K562 (cell line): ENCODE results near the gene MYH9. TPM values are rescaled to one million over a fixed set of nuclear protein-coding genes. Genes with fewer than 3 reads are reported as not detected.

Experiments
- ATAC-seq: fragments of 200-7000 bp; cut with Tn5 transposase; 3 replicates; pipeline ENCODE4 v1.9.1; 2020; ENCODE audit warnings: moderate library complexity
- BruUV-seq: library from RNA; stranded (reverse); fragments of 400-500 nt; replicated peaks from 2 replicates; lab custom pipeline; 2021; lab: Mats Ljungman, UMichigan
- CTCF ChIA-PET: fragments of 300-600 bp; formaldehyde crosslinking; extraction: SDS; loops from one replicate; lab custom pipeline; 2021; ENCODE audit warnings: low intra/inter-chr PET ratio; lab: Yijun Ruan, JAX
- POLR2A ChIA-PET: fragments of 300-600, 350-650 bp; sonication (Branson Sonifier 250); formaldehyde crosslinking; extraction: SDS; loops from one replicate; lab custom pipeline; 2021; ENCODE audit warnings: antibody characterized with exemption, inconsistent platforms; lab: Yijun Ruan, JAX
- DNase-seq, 4 experiments: peaks; one replicate each; pipeline versions ENCODE4 v3.0.0 to v3.0.0-alpha.2; 2011 to 2018; ENCODE audit warnings: low spot score in 3 of 4, mixed read lengths in 3 of 4; ENCODE audit errors: extremely low read depth in 1 of 4
- FAIRE-seq: peaks from 2 replicates; lab custom pipeline; 2011; peaks lifted over from hg19 to GRCh38; lab: Jason Lieb, UNC
- H2AFZ ChIP-seq: 2 replicates; pipeline ENCODE4 v1.6.0; 2011; ENCODE audit warnings: low read depth, low read length, control low read depth, inconsistent platforms
- H3K27ac ChIP-seq: fragments of 200-600 bp; 3 replicates; pipeline ENCODE4 v1.8.0; 2011; ENCODE audit warnings: low read depth, mild to moderate bottlenecking, control low read depth, inconsistent platforms, low read length, moderate library complexity, mixed read lengths; ENCODE audit errors: extremely low read depth
- H3K27me3 ChIP-seq, 2 experiments: fragments of 300-600 bp in 1 of 2; 2 replicates in 1 of 2; 3 replicates in 1 of 2; pipeline versions ENCODE4 v1.6.0 to v1.8.0; 2011; ENCODE audit warnings: inconsistent platforms in 2 of 2, low read length in 2 of 2, mild to moderate bottlenecking in 1 of 2, mixed read lengths in 1 of 2, moderate library complexity in 1 of 2; ENCODE audit not compliant: control insufficient read depth in 2 of 2, insufficient read depth in 2 of 2
- H3K36me3 ChIP-seq: fragments of 300-600 bp; 3 replicates; pipeline ENCODE4 v1.8.0; 2011; ENCODE audit warnings: mild to moderate bottlenecking, low read length, inconsistent platforms; ENCODE audit not compliant: control insufficient read depth, insufficient read depth
- H3K4me1 ChIP-seq, 2 experiments: fragments of 200-600 bp in 1 of 2; replicated peaks in 1 of 2; 2 replicates in 1 of 2; 3 replicates in 1 of 2; pipeline versions ENCODE4 v1.5.1 to v1.8.0; 2011; ENCODE audit warnings: inconsistent platforms in 2 of 2, low read length in 2 of 2, mild to moderate bottlenecking in 1 of 2, mixed read lengths in 1 of 2, moderate library complexity in 1 of 2; ENCODE audit not compliant: control insufficient read depth in 2 of 2, insufficient read depth in 2 of 2
- H3K4me2 ChIP-seq: 2 replicates; pipeline ENCODE4 v1.6.1; 2011; ENCODE audit warnings: low read length, control low read depth, inconsistent platforms, mixed read lengths; ENCODE audit not compliant: insufficient read depth
- H3K4me3 ChIP-seq: fragments of 200-600 bp; sonication (generic), shearing (Covaris generic); 2 replicates; pipeline ENCODE4 v1.5.1; 2016; ENCODE audit warnings: control low read depth, inconsistent platforms
- H3K79me2 ChIP-seq: fragments of 200-600 bp; 3 replicates; pipeline ENCODE4 v1.8.0; 2011; ENCODE audit warnings: low read length, inconsistent platforms; ENCODE audit not compliant: control insufficient read depth, insufficient read depth
- H3K9ac ChIP-seq, 2 experiments: 2 replicates each; pipeline versions ENCODE4 v1.6.0 to v1.6.1; 2011; ENCODE audit warnings: low read depth in 2 of 2, low read length in 2 of 2, control low read depth in 1 of 2, inconsistent platforms in 1 of 2, mild to moderate bottlenecking in 1 of 2, mixed read lengths in 1 of 2; ENCODE audit not compliant: insufficient read depth in 1 of 2
- H3K9me1 ChIP-seq: one replicate; pipeline ENCODE4 v1.6.0; 2011; ENCODE audit warnings: inconsistent platforms, mild to moderate bottlenecking, low read length, moderate library complexity; ENCODE audit not compliant: control insufficient read depth, insufficient read depth
- H3K9me3 ChIP-seq: replicated peaks from 2 replicates; pipeline ENCODE4 v1.5.1; 2011; ENCODE audit warnings: low read depth, low read length, inconsistent platforms; ENCODE audit not compliant: control insufficient read depth, insufficient read depth
- H4K20me1 ChIP-seq: replicated peaks from 2 replicates; pipeline ENCODE4 v1.6.1; 2011; ENCODE audit warnings: low read length, inconsistent platforms, mixed read lengths; ENCODE audit not compliant: control insufficient read depth, insufficient read depth
- CREB1 ChIP-seq, 2 experiments: sonication (generic) in 1 of 2; formaldehyde crosslinking in 1 of 2; IDR thresholded peaks; 2 replicates each; pipeline versions ENCODE4 v1.6.1 to v1.8.0; 2012 to 2022; ENCODE audit warnings: inconsistent platforms in 1 of 2, mild to moderate bottlenecking in 1 of 2, missing genetic modification reagents in 1 of 2, moderate library complexity in 1 of 2
- ESRRB ChIP-seq: fragments of 250-450 bp; sonication (Bioruptor Pico); IDR thresholded peaks from 2 replicates; pipeline ENCODE4 v1.5.0; 2020; ENCODE audit warnings: mild to moderate bottlenecking, moderate library complexity, borderline replicate concordance
- HLTF ChIP-seq: fragments of 450-650 bp; IDR thresholded peaks from 2 replicates; pipeline ENCODE4 v1.6.1; 2016
- HMGN3 ChIP-seq: IDR thresholded peaks from 2 replicates; pipeline ENCODE4 v1.6.1; 2011; ENCODE audit warnings: borderline replicate concordance, low read depth, mild to moderate bottlenecking, mixed read lengths, low read length; ENCODE audit not compliant: insufficient read length; ENCODE audit errors: extremely low read depth
- L3MBTL2 ChIP-seq: fragments of 450-650 bp; IDR thresholded peaks from 2 replicates; pipeline ENCODE4 v1.6.1; 2016; ENCODE audit warnings: mild to moderate bottlenecking, moderate library complexity
- MYC ChIP-seq, 2 experiments: fragments of 250-450 bp in 1 of 2; sonication (Bioruptor Pico) in 1 of 2; IDR thresholded peaks; 2 replicates each; pipeline versions ENCODE4 v1.5.1 to v1.6.1; 2012 to 2021; ENCODE audit warnings: low read depth in 2 of 2, borderline replicate concordance in 1 of 2, improper control_type of control experiment in 1 of 2, low read length in 1 of 2, mild to moderate bottlenecking in 1 of 2, moderate library complexity in 1 of 2
- NKRF ChIP-seq: fragments of 450-650 bp; IDR thresholded peaks from 2 replicates; pipeline ENCODE4 v1.6.1; 2016; ENCODE audit warnings: borderline replicate concordance
- SMAD4 ChIP-seq: fragments of 250-450 bp; sonication (Bioruptor Pico); conservative IDR thresholded peaks from 2 replicates; pipeline ENCODE4 v1.8.0; 2021; ENCODE audit warnings: inconsistent platforms, mild to moderate bottlenecking, moderate library complexity
- SMARCC2 ChIP-seq: fragments of 450-650 bp; IDR thresholded peaks from 2 replicates; pipeline ENCODE4 v1.6.1; 2017; ENCODE audit warnings: antibody characterized with exemption, moderate library complexity, mild to moderate bottlenecking, low read depth
- U2AF2 ChIP-seq: fragments of 200-400 bp; formaldehyde crosslinking; optimal IDR thresholded peaks from 2 replicates; pipeline ENCODE3; 2017; ENCODE audit warnings: low read depth, mild to moderate bottlenecking, low read length
- ZBTB5 ChIP-seq: fragments of 450-650 bp; IDR thresholded peaks from 2 replicates; pipeline ENCODE4 v1.6.1; 2017; ENCODE audit warnings: antibody characterized with exemption
- ZNF174 ChIP-seq: fragments of 250-450 bp; sonication (Bioruptor Pico); IDR thresholded peaks from 2 replicates; pipeline ENCODE4 v1.4.0; 2020; ENCODE audit warnings: mild to moderate bottlenecking
- ZNF384 ChIP-seq: IDR thresholded peaks from 2 replicates; pipeline ENCODE4 v1.6.1; 2012; ENCODE audit warnings: low read depth, low read length, improper control_type of control experiment
- ZNF512 ChIP-seq: IDR thresholded peaks from 2 replicates; pipeline ENCODE4 v1.6.1; 2016; ENCODE audit warnings: missing genetic modification characterization, missing compliant biosample characterization
- ZNF696 ChIP-seq: fragments of 250-450 bp; sonication (Bioruptor Pico); conservative IDR thresholded peaks from 2 replicates; pipeline ENCODE4 v1.4.0; 2020; ENCODE audit warnings: mild to moderate bottlenecking, moderate library complexity
- ZNF79 ChIP-seq: fragments of 250-450 bp; sonication (Bioruptor Pico); IDR thresholded peaks from 2 replicates; pipeline ENCODE4 v1.4.0; 2020; ENCODE audit warnings: low read depth, mild to moderate bottlenecking, moderate library complexity
- WGBS: fragments of 100-300 bp; shearing (Covaris generic); methylation state at CpG from one replicate; pipeline ENCODE4 v1.1.6; 2016; ENCODE audit warnings: low coverage, mixed read lengths; ENCODE audit not compliant: insufficient coverage; ENCODE audit errors: missing lambda C conversion rate; 5-methylcytosine and 5-hydroxymethylcytosine counted together
- in situ Hi-C: fragments of 300-500 bp; cut with MboI; formaldehyde crosslinking; loops from 4 replicates; pipeline ENCODE4 v1.15.0; 2018; ENCODE audit warnings: inconsistent platforms, mixed read lengths
- intact Hi-C: fragments of 100-400 bp; cut with micrococcal nuclease; formaldehyde crosslinking; loops from 2 replicates; pipeline ENCODE4 v1.14.2; 2022
- polyA plus RNA-seq, 8 experiments: library from polyadenylated mRNA; depleted of rRNA in 4 of 8; stranded (reverse) in 5 of 8; unstranded in 3 of 8; fragments of >200 nt; fragmentation: Nextera tagmentation in 2 of 8; fragmentation: Illumina TruSeq in 1 of 8; extraction: Ambion mirVana in 2 of 8; extraction: Trizol in 1 of 8; gene quantifications; 2 replicates each; pipeline versions ENCODE4 v1.2.1 to v1.2.3, GENCODE V29; 2011 to 2014; ENCODE audit warnings: inconsistent platforms in 1 of 8, missing spikeins in 1 of 8
- total RNA-seq, 7 experiments: library from RNA; depleted of rRNA in 6 of 7; stranded (reverse); fragments of >200 nt in 6 of 7; fragmentation: Illumina TruSeq in 2 of 7; extraction: Trizol in 2 of 7; gene quantifications; 2 replicates each; pipeline versions ENCODE4 v1.2.1 to v1.2.3, GENCODE V29; 2011 to 2021; ENCODE audit warnings: low replicate concordance in 1 of 7

Gene MYH9
- total and polyA plus RNA-seq, 9 of the 15 experiments (the other 6 are each of a cell fraction or from before 2014, with no cell fraction given) = 0.71 to 111 (median 24.6) TPM

- TF ChIP-seq ZNF696 (no peak), HMGN3 (no peak), ZNF512 (tag) (no peak)
Observed at GRCh38 chr22:36404446-36404845, 16.7 kb upstream of the MYH9 start (continued).

- Histone ChIP-seq H3K27me3 (no peaks in the 10 kb centered on the region), H3K4me1 (peaks cover 11 to 19% of the 10 kb centered on the region in 2 experiments), H3K9me1 (no peaks in the 10 kb centered on the region), H3K9me3 (no peaks in the 10 kb centered on the region), H2AFZ (no peak overlapping the region), H3K36me3 (no peaks in the 10 kb centered on the region), H3K4me2 (peak overlapping the region; percentile 3; the same call in 1 of the 2 replicates), H3K4me3 (no peak overlapping the region), H3K9ac (peak overlapping the region in 1 of 2 experiments; percentile 58; a peak in 1 of 4 replicates), H3K27ac (no peak overlapping the region), H4K20me1 (no peaks in the 10 kb centered on the region), H3K79me2 (no peaks in the 10 kb centered on the region)
- FAIRE-seq (no peak), DNase-seq (peak in 1 of 4 experiments; percentile 46), ATAC-seq (no peak; the same call in 2 of the 3 replicates)
- BruUV-seq = no TSS peak
- intact Hi-C loops (no loop called here), in situ Hi-C loops (no loop called here)
- ChIA-PET POLR2A (interaction anchor here (0.7 kb wide), 1 partner anchor 472 kb away, joined by 3 read pairs; no protein-coding TSS in a partner anchor), CTCF (no interaction called here)
- WGBS = 31% methylated on average over 3 of the region's 3 CpGs
- TF ChIP-seq L3MBTL2 = no peak
- no peak for TF ChIP-seq U2AF2
- TF ChIP-seq ZBTB5 = no peak
- TF ChIP-seq ZNF174 (CRISPR knock-in tag) = no peak
- TF ChIP-seq ZNF79 = no peak
- TF ChIP-seq ESRRB (CRISPR knock-in tag) = no peak
- TF ChIP-seq MYC (IDR thresholded peaks at IDR 0.05; ENCODE audit: low read depth, low read length) = no peak
- no peak for TF ChIP-seq MYC (CRISPR knock-in tag; IDR thresholded peaks at IDR 0.05; ENCODE audit: borderline replicate concordance, low read depth)
- no peak for TF ChIP-seq CREB1 (IDR thresholded peaks at IDR 0.05)
- no peak for TF ChIP-seq CREB1 (CRISPR knock-in tag; IDR thresholded peaks at IDR 0.05)
- no peak for TF ChIP-seq SMARCC2
- TF ChIP-seq ZNF384 = no peak
- no peak for TF ChIP-seq SMAD4
- no peak for TF ChIP-seq NKRF
- TF ChIP-seq HLTF = no peak
Observed at GRCh38 chr22:36399472-36399778, 11.7 kb upstream of the MYH9 start.
